NCI-H1048 (cell line): ENCODE results near the gene HOOK1.
"Not testable (repeated sequence)": the region's sequence is repeated elsewhere in the genome, so short reads cannot be mapped to it uniquely, and the experiment has no call there.

ENCODE experiments used
- DNase-seq: peaks from one replicate; lab custom pipeline; 2025; lab: John Stamatoyannopoulos, UW

The HOOK1 gene

GRCh38 chr1:59885160-59885832 is 70.5 kb downstream of the HOOK1 start:
- no peak for DNase-seq

- DNase-seq: no peak
Measured at GRCh38 chr1:59892841-59893811, 78.4 kb downstream of the HOOK1 start.

- DNase-seq: no peak
Measured at GRCh38 chr1:59897165-59897564, 82.4 kb downstream of the HOOK1 start.

GRCh38 chr1:59898927-59899326 is 84.2 kb downstream of the HOOK1 start:
- DNase-seq: no peak

GRCh38 chr1:59900640-59901039 is 85.9 kb downstream of the HOOK1 start:
- no peak for DNase-seq

GRCh38 chr1:59901770-59902388 is 87.1 kb downstream of the HOOK1 start:
- DNase-seq: no peak

GRCh38 chr1:59903141-59903754 is 88.5 kb downstream of the HOOK1 start:
- no peak for DNase-seq

- no peak for DNase-seq
Measured at GRCh38 chr1:59906931-59907330, 92.2 kb downstream of the HOOK1 start.

- DNase-seq: no peak
Measured at GRCh38 chr1:59908084-59908483, 93.3 kb downstream of the HOOK1 start.

- DNase-seq: no peak
Measured at GRCh38 chr1:59908682-59909081, 93.9 kb downstream of the HOOK1 start.

- DNase-seq: not testable (repeated sequence)
Measured at GRCh38 chr1:59914791-59915286, 100.1 kb downstream of the HOOK1 start.

- no peak for DNase-seq
Measured at GRCh38 chr1:59915516-59915915, 100.8 kb downstream of the HOOK1 start.

- DNase-seq: no peak
Measured at GRCh38 chr1:59917026-59917784, 102.5 kb downstream of the HOOK1 start.

- DNase-seq: no peak
Measured at GRCh38 chr1:59917785-59918180, 103.0 kb downstream of the HOOK1 start.

- no peak for DNase-seq
Measured at GRCh38 chr1:59919746-59920145, 105.0 kb downstream of the HOOK1 start.

GRCh38 chr1:59921258-59921899 is 106.6 kb downstream of the HOOK1 start:
- DNase-seq: not testable (repeated sequence)

- no peak for DNase-seq
Measured at GRCh38 chr1:59924653-59925052, 109.9 kb downstream of the HOOK1 start.
